ENCODE data around the gene STAB2.
"Not testable (repeated sequence)": the region's sequence is repeated elsewhere in the genome, so short reads cannot be mapped to it uniquely, and the experiment has no call there.

Gene STAB2

GRCh38 chr12:103807561-103808238 is 220.6 kb downstream of the STAB2 start:
- no peaks in the 10 kb centered on the region for H4K20me1 ChIP-seq (ENCODE audit: low read depth, low read length)
- H3K36me3 ChIP-seq (ENCODE audit: low read length) = no peaks in the 10 kb centered on the region
- no peak overlapping the region for H3K9ac ChIP-seq (ENCODE audit: low read length)
- H3F3A ChIP-seq (ENCODE audit: insufficient read depth) = no peaks in the 10 kb centered on the region
- H3K79me2 ChIP-seq (ENCODE audit: insufficient read depth, low read length) = no peaks in the 10 kb centered on the region
- no peak overlapping the region for H3K4me2 ChIP-seq (ENCODE audit: low read depth, low read length, poor library complexity, severe bottlenecking)
- no peaks in the 10 kb centered on the region for H3K9me2 ChIP-seq (replicated peaks; ENCODE audit: insufficient read depth, low read length)
- no peak overlapping the region for H2AFZ ChIP-seq (ENCODE audit: low read depth, low read length, severe bottlenecking)
- no peak overlapping the region for H3K27ac ChIP-seq (ENCODE audit: low read depth, low read length)
- H3K4me3 ChIP-seq (ENCODE audit: insufficient read depth, low read length, poor library complexity, severe bottlenecking) = no peak overlapping the region
- TF ChIP-seq EZH2phosphoT487 (conservative IDR thresholded peaks at IDR 0.05; ENCODE audit: low read length) = no peak
- TF ChIP-seq CTCF (IDR thresholded peaks at IDR 0.05; ENCODE audit: insufficient read depth, low read length, poor library complexity, severe bottlenecking) = no peak
- H3K27me3 ChIP-seq (ENCODE audit: low read length) = no peaks in the 10 kb centered on the region
- no peaks in the 10 kb centered on the region for H3K9me3 ChIP-seq (ENCODE audit: insufficient read depth, low read length)

GRCh38 chr12:103808239-103808880 is 221.3 kb downstream of the STAB2 start:
- TF ChIP-seq EZH2phosphoT487 (conservative IDR thresholded peaks at IDR 0.05; ENCODE audit: low read length) (no peak), CTCF (IDR thresholded peaks at IDR 0.05; ENCODE audit: insufficient read depth, low read length, poor library complexity, severe bottlenecking) (no peak)
- Histone ChIP-seq H4K20me1 (ENCODE audit: low read depth, low read length) (no peaks in the 10 kb centered on the region), H3K36me3 (ENCODE audit: low read length) (no peaks in the 10 kb centered on the region), H3F3A (ENCODE audit: insufficient read depth) (no peaks in the 10 kb centered on the region), H3K9ac (ENCODE audit: low read length) (no peak overlapping the region), H3K27me3 (ENCODE audit: low read length) (no peaks in the 10 kb centered on the region), H3K9me2 (replicated peaks; ENCODE audit: insufficient read depth, low read length) (no peaks in the 10 kb centered on the region), H3K4me3 (ENCODE audit: insufficient read depth, low read length, poor library complexity, severe bottlenecking) (no peak overlapping the region), H2AFZ (ENCODE audit: low read depth, low read length, severe bottlenecking) (no peak overlapping the region), H3K79me2 (ENCODE audit: insufficient read depth, low read length) (no peaks in the 10 kb centered on the region), H3K4me2 (ENCODE audit: low read depth, low read length, poor library complexity, severe bottlenecking) (no peak overlapping the region), H3K27ac (ENCODE audit: low read depth, low read length) (no peak overlapping the region), H3K9me3 (ENCODE audit: insufficient read depth, low read length) (no peaks in the 10 kb centered on the region)

GRCh38 chr12:103809154-103809553 is 222.1 kb downstream of the STAB2 start:
- Histone ChIP-seq H3K9me2 (replicated peaks; ENCODE audit: insufficient read depth, low read length) (no peaks in the 10 kb centered on the region), H3K36me3 (ENCODE audit: low read length) (no peaks in the 10 kb centered on the region), H2AFZ (ENCODE audit: low read depth, low read length, severe bottlenecking) (no peak overlapping the region), H3K4me3 (ENCODE audit: insufficient read depth, low read length, poor library complexity, severe bottlenecking) (no peak overlapping the region), H3K27ac (ENCODE audit: low read depth, low read length) (no peak overlapping the region), H3K27me3 (ENCODE audit: low read length) (no peaks in the 10 kb centered on the region), H3K9ac (ENCODE audit: low read length) (no peak overlapping the region), H3K79me2 (ENCODE audit: insufficient read depth, low read length) (no peaks in the 10 kb centered on the region), H4K20me1 (ENCODE audit: low read depth, low read length) (no peaks in the 10 kb centered on the region), H3K9me3 (ENCODE audit: insufficient read depth, low read length) (no peaks in the 10 kb centered on the region), H3F3A (ENCODE audit: insufficient read depth) (no peaks in the 10 kb centered on the region), H3K4me2 (ENCODE audit: low read depth, low read length, poor library complexity, severe bottlenecking) (no peak overlapping the region)
- no peak for TF ChIP-seq EZH2phosphoT487 (conservative IDR thresholded peaks at IDR 0.05; ENCODE audit: low read length)
- TF ChIP-seq CTCF (IDR thresholded peaks at IDR 0.05; ENCODE audit: insufficient read depth, low read length, poor library complexity, severe bottlenecking) = no peak

GRCh38 chr12:103809639-103810038 is 222.6 kb downstream of the STAB2 start:
- H3F3A ChIP-seq (ENCODE audit: insufficient read depth); H3K27me3 ChIP-seq (ENCODE audit: low read length); H3K9me2 ChIP-seq (replicated peaks; ENCODE audit: insufficient read depth, low read length); H3K79me2 ChIP-seq (ENCODE audit: insufficient read depth, low read length); H3K9me3 ChIP-seq (ENCODE audit: insufficient read depth, low read length); H4K20me1 ChIP-seq (ENCODE audit: low read depth, low read length); H2AFZ ChIP-seq (ENCODE audit: low read depth, low read length, severe bottlenecking); H3K27ac ChIP-seq (ENCODE audit: low read depth, low read length); H3K9ac ChIP-seq (ENCODE audit: low read length); H3K36me3 ChIP-seq (ENCODE audit: low read length); H3K4me2 ChIP-seq (ENCODE audit: low read depth, low read length, poor library complexity, severe bottlenecking); H3K4me3 ChIP-seq (ENCODE audit: insufficient read depth, low read length, poor library complexity, severe bottlenecking): not testable (repeated sequence)

All from SU-DHL-6 (cell line).